Measurements from ENCODE around the gene LTBP1. TPM values are rescaled to one million over a fixed set of nuclear protein-coding genes. Genes with fewer than 3 reads are reported as not detected.

LTBP1 gene
- total RNA-seq, 2 donors from 2014 or later = 19.4 to 23.1 TPM

GRCh38 chr2:32940316-32940997 lies 6.3 kb upstream of the LTBP1 start:
- H3K27me3 ChIP-seq = no peaks in the 10 kb centered on the region
- no peaks in the 10 kb centered on the region for H3K9me3 ChIP-seq
- intact Hi-C loops (cut with DNase I) = loop anchor here (5.0 kb wide), 1 partner anchor 92 kb away; no protein-coding TSS in a partner anchor
- no peak overlapping the region for H3K9ac ChIP-seq (ENCODE audit: low read depth in 2 of 2, low read length in 2 of 2)
- no peak overlapping the region for H3K4me3 ChIP-seq
- no peaks in the 10 kb centered on the region for H3K4me1 ChIP-seq
- no peaks in the 10 kb centered on the region for H3K36me3 ChIP-seq
- TF ChIP-seq, protein P1, sequence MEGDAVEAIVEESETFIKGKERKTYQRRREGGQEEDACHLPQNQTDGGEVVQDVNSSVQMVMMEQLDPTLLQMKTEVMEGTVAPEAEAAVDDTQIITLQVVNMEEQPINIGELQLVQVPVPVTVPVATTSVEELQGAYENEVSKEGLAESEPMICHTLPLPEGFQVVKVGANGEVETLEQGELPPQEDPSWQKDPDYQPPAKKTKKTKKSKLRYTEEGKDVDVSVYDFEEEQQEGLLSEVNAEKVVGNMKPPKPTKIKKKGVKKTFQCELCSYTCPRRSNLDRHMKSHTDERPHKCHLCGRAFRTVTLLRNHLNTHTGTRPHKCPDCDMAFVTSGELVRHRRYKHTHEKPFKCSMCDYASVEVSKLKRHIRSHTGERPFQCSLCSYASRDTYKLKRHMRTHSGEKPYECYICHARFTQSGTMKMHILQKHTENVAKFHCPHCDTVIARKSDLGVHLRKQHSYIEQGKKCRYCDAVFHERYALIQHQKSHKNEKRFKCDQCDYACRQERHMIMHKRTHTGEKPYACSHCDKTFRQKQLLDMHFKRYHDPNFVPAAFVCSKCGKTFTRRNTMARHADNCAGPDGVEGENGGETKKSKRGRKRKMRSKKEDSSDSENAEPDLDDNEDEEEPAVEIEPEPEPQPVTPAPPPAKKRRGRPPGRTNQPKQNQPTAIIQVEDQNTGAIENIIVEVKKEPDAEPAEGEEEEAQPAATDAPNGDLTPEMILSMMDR (IDR thresholded peaks at IDR 0.05) = no peak
- DNase-seq = no peak
- no peak overlapping the region for H3K27ac ChIP-seq

- no peak overlapping the region for H3K4me3 ChIP-seq
- no peak for DNase-seq
- H3K9ac ChIP-seq (ENCODE audit: low read depth in 2 of 2, low read length in 2 of 2) = no peak overlapping the region
- H3K27me3 ChIP-seq = no peaks in the 10 kb centered on the region
- H3K36me3 ChIP-seq = no peaks in the 10 kb centered on the region
- H3K9me3 ChIP-seq = no peaks in the 10 kb centered on the region
- no peak overlapping the region for H3K27ac ChIP-seq
- intact Hi-C loops (cut with DNase I) = loop anchor here (5.0 kb wide), 1 partner anchor 90 kb away; no protein-coding TSS in a partner anchor
- TF ChIP-seq, protein P1 (IDR thresholded peaks at IDR 0.05) = no peak
- no peaks in the 10 kb centered on the region for H3K4me1 ChIP-seq
These were observed 4.6 kb upstream of the LTBP1 start for GRCh38 chr2:32941944-32942690.

DNA sequence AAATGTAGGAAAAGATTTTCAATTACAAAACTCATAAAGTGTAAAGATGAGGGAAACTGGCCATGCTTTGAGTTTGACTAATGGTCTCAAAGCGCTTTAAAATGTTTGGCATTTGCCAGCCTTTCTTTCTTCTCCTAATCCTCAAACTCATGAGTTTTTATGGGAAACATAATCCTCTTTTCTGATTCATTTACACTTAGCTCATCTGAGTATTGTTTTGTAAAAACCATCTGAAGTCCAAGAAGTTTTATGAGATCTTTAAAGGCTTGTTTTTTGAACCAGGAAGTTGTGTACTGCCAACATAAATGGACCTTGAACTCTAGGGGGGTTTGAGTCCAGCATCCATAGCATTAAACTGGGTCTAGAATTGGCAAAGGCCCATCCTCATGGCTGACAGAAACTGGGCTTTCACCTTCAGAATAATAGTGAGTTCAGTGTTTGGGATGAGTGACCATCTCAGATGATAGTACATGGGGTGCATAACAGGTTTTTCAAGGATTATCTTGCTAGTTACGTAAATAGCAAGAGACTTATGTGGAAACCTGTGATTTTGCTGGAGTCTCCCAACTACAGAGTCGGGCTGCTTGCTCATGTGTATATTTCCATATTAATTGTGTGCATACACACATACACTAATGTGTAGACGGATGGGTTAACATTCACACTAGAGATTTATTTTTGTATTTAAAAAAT lies 3.8 kb upstream of the LTBP1 start:
- Histone ChIP-seq H3K9me3 (no peaks in the 10 kb centered on the region), H3K9ac (ENCODE audit: low read depth in 2 of 2, low read length in 2 of 2) (no peak overlapping the region), H3K36me3 (no peaks in the 10 kb centered on the region), H3K27ac (no peak overlapping the region), H3K4me3 (no peak overlapping the region), H3K27me3 (no peaks in the 10 kb centered on the region), H3K4me1 (no peaks in the 10 kb centered on the region)
- DNase-seq = no peak
- TF ChIP-seq, protein P1 (IDR thresholded peaks at IDR 0.05) = no peak
- intact Hi-C loops (cut with DNase I) = loop anchor here (5.0 kb wide), 1 partner anchor 89 kb away; no protein-coding TSS in a partner anchor

DNA sequence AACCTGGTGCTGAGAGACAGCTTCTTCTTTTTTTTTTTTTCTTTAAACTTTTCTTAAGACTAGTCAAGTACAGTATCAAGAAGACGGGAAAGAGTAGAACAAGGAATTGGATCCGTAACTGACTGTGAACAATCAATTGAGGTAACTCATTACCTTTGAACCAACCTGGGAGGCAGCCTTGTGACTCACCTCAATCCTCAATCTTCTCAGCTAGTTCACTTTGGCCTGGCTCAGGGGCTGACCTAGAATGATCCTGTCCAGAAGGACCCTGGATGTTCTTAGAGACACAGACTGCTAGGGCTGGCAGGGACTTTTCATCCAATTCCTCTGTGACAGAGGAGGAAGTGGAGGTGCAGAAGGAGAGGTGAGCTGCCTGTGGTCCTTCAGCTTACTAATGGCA lies 1.5 kb upstream of the LTBP1 start:
- Histone ChIP-seq H3K27me3 (no peaks in the 10 kb centered on the region), H3K36me3 (no peaks in the 10 kb centered on the region), H3K27ac (no peak overlapping the region), H3K9me3 (no peaks in the 10 kb centered on the region), H3K4me1 (no peaks in the 10 kb centered on the region), H3K4me3 (no peak overlapping the region), H3K9ac (ENCODE audit: low read depth in 2 of 2, low read length in 2 of 2) (no peak overlapping the region)
- intact Hi-C loops (cut with DNase I) = loop anchor here (2.0 kb wide), 1 partner anchor 174 kb away; no protein-coding TSS in a partner anchor
- DNase-seq = no peak
- TF ChIP-seq, protein P1 (IDR thresholded peaks at IDR 0.05) = no peak

DNA sequence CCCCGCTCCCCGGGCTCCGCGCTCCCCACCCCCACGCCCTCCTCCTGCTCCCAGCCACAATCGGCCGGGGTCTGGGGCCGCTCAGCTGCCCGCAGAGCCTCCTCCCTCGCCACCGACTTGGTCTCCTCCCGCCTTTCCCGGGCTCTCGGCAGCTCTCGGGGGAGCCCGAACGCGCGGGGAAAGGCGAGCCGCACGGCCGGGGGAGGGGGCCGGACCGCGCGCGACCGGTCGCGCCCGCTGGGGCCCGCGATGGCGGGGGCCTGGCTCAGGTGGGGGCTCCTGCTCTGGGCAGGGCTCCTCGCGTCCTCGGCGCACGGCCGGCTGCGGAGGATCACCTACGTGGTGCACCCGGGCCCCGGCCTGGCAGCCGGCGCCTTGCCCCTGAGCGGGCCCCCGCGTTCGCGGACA lies 327 bp downstream of the LTBP1 start:
- TF ChIP-seq, protein P1 (IDR thresholded peaks at IDR 0.05) = no peak
- Histone ChIP-seq H3K36me3 (no peaks in the 10 kb centered on the region), H3K9me3 (no peaks in the 10 kb centered on the region), H3K4me1 (no peaks in the 10 kb centered on the region), H3K4me3 (peak overlapping the region; percentile 81), H3K9ac (ENCODE audit: low read depth in 2 of 2, low read length in 2 of 2) (peak overlapping the region; percentile 75 to 77), H3K27ac (peak overlapping the region; percentile 64), H3K27me3 (no peaks in the 10 kb centered on the region)
- no peak for DNase-seq
- intact Hi-C loops (cut with DNase I) = no loop called here
